ENCODE results near the gene PSIP1.
"Not testable (repeated sequence)": the region's sequence is repeated elsewhere in the genome, so short reads cannot be mapped to it uniquely, and the experiment has no call there.

The PSIP1 gene

GRCh38 chr9:15430920-15431844 is 79.6 kb downstream of the PSIP1 start:
- no peaks in the 10 kb centered on the region for H3K4me1 ChIP-seq
- no peak overlapping the region for H3K27ac ChIP-seq

GRCh38 chr9:15427702-15428101 is 83.1 kb downstream of the PSIP1 start:
- H3K4me1 ChIP-seq; H3K4me2 ChIP-seq (ENCODE audit: low read length); H3K9me3 ChIP-seq (ENCODE audit: control insufficient read depth, low read length); H3K4me3 ChIP-seq (ENCODE audit: low read depth, low read length); H3K79me2 ChIP-seq; H3K27ac ChIP-seq; H3K9ac ChIP-seq; H2AFZ ChIP-seq; H3K36me3 ChIP-seq (ENCODE audit: control insufficient read depth, insufficient read depth, low read length); H3K27me3 ChIP-seq (ENCODE audit: control insufficient read depth, insufficient read depth, low read length): not testable (repeated sequence)

More at GRCh38 chr9:15430920-15431844, 79.6 kb downstream of the PSIP1 start:
- Histone ChIP-seq H3K36me3 (ENCODE audit: control insufficient read depth, insufficient read depth, low read length) (no peaks in the 10 kb centered on the region), H3K9me3 (ENCODE audit: control insufficient read depth, low read length) (no peaks in the 10 kb centered on the region), H3K79me2 (peaks cover 2% of the 10 kb centered on the region), H3K4me3 (ENCODE audit: low read depth, low read length) (no peak overlapping the region), H2AFZ (no peak overlapping the region), H3K4me2 (ENCODE audit: low read length) (no peak overlapping the region), H3K27me3 (ENCODE audit: control insufficient read depth, insufficient read depth, low read length) (no peaks in the 10 kb centered on the region), H3K9ac (no peak overlapping the region)
- no peak for TF ChIP-seq CTCF (IDR thresholded peaks at IDR 0.05)

GRCh38 chr9:15426019-15426418 is 84.8 kb downstream of the PSIP1 start:
- Histone ChIP-seq H3K4me1 (no peaks in the 10 kb centered on the region), H3K9ac (no peak overlapping the region), H2AFZ (no peak overlapping the region), H3K27me3 (ENCODE audit: control insufficient read depth, insufficient read depth, low read length) (no peaks in the 10 kb centered on the region), H3K4me3 (ENCODE audit: low read depth, low read length) (no peak overlapping the region), H3K36me3 (ENCODE audit: control insufficient read depth, insufficient read depth, low read length) (no peaks in the 10 kb centered on the region), H3K9me3 (ENCODE audit: control insufficient read depth, low read length) (no peaks in the 10 kb centered on the region), H3K27ac (no peak overlapping the region), H3K4me2 (ENCODE audit: low read length) (no peak overlapping the region), H3K79me2 (peaks cover 4% of the 10 kb centered on the region)
- TF ChIP-seq CTCF (IDR thresholded peaks at IDR 0.05) = no peak

- Histone ChIP-seq H3K27ac (peak overlapping the region; percentile 67), H3K4me1 (no peaks in the 10 kb centered on the region), H3K79me2 (peaks cover 4% of the 10 kb centered on the region), H3K4me2 (ENCODE audit: low read length) (peak overlapping the region; percentile 62), H3K4me3 (ENCODE audit: low read depth, low read length) (peak overlapping the region; percentile 72), H3K36me3 (ENCODE audit: control insufficient read depth, insufficient read depth, low read length) (no peaks in the 10 kb centered on the region), H3K27me3 (ENCODE audit: control insufficient read depth, insufficient read depth, low read length) (no peaks in the 10 kb centered on the region), H3K9me3 (ENCODE audit: control insufficient read depth, low read length) (no peaks in the 10 kb centered on the region), H2AFZ (peak overlapping the region; percentile 98), H3K9ac (no peak overlapping the region)
- TF ChIP-seq CTCF (IDR thresholded peaks at IDR 0.05) = no peak
Observed at GRCh38 chr9:15423231-15423985, 87.4 kb downstream of the PSIP1 start.
